ENCODE measurements around the gene ATXN1.

DNA sequence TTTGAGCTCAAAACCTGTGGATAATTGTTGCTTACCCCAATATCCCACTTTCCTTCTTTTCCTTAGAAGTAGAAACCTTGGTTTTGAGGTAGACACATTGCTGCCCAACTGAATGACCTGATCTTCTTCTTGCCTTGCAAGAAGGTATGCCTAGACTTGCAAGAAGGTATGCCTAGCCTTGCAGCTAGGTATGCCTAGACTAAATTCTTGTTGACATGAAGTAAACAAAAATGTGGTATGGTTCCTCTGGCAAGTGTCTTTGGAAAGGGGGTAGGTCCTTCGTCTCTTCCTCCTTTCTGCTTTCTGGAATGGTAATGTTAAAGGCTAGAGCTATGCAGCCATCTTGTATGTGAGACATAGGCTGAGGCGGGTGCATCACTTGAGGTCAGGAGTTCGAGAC lies 393.7 kb downstream of the ATXN1 start:
- TF ChIP-seq, protein P1, sequence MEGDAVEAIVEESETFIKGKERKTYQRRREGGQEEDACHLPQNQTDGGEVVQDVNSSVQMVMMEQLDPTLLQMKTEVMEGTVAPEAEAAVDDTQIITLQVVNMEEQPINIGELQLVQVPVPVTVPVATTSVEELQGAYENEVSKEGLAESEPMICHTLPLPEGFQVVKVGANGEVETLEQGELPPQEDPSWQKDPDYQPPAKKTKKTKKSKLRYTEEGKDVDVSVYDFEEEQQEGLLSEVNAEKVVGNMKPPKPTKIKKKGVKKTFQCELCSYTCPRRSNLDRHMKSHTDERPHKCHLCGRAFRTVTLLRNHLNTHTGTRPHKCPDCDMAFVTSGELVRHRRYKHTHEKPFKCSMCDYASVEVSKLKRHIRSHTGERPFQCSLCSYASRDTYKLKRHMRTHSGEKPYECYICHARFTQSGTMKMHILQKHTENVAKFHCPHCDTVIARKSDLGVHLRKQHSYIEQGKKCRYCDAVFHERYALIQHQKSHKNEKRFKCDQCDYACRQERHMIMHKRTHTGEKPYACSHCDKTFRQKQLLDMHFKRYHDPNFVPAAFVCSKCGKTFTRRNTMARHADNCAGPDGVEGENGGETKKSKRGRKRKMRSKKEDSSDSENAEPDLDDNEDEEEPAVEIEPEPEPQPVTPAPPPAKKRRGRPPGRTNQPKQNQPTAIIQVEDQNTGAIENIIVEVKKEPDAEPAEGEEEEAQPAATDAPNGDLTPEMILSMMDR (IDR thresholded peaks at IDR 0.05; ENCODE audit: insufficient read depth, low read length, poor library complexity, severe bottlenecking): no peak
- TF ChIP-seq EZH2phosphoT487 (conservative IDR thresholded peaks at IDR 0.05; ENCODE audit: low read length): no peak
